Thyroid gland (tissue), 4 donors: Measurements from ENCODE around the gene OTOG.

Source experiments
- CTCF ChIP-seq, 6 experiments: fragments of 200-600 bp in 3 of 6; fragments of 450-650 bp in 3 of 6; sonication (generic) in 3 of 6; IDR thresholded peaks; one replicate each; pipeline ENCODE4 v1.5.1; 2016 to 2019; ENCODE audit warnings: antibody characterized with exemption in 6 of 6, mild to moderate bottlenecking in 2 of 6, inconsistent platforms in 1 of 6, moderate library complexity in 1 of 6
- POLR2A ChIP-seq, 2 donors: fragments of 450-650 bp; IDR thresholded peaks; one replicate each; pipeline ENCODE4 v1.6.1; 2017; ENCODE audit warnings: antibody characterized with exemption in 2 of 2, mild to moderate bottlenecking in 2 of 2, moderate library complexity in 1 of 2

GRCh38 chr11:17533341-17533740 is 13.7 kb upstream of the OTOG start:
- TF ChIP-seq CTCF (IDR thresholded peaks at IDR 0.05) (no peak), POLR2A (IDR thresholded peaks at IDR 0.05) (no peak)
